GM18907 (cell line): ENCODE measurements around the gene PHYH.
"Not testable (repeated sequence)": the region's sequence is repeated elsewhere in the genome, so short reads cannot be mapped to it uniquely, and the experiment has no call there.

ENCODE experiments used
- ATAC-seq: cut with Tn5 transposase; IDR thresholded peaks from one replicate; pipeline ENCODE4 v1.9.1; 2021; ENCODE audit warnings: mild to moderate bottlenecking, moderate library complexity; ENCODE audit not compliant: unreplicated experiment

PHYH gene

GRCh38 chr10:13322615-13323148 lies 22.8 kb upstream of the PHYH start:
- ATAC-seq, result no peak

GRCh38 chr10:13321576-13321975 lies 21.7 kb upstream of the PHYH start:
- no peak for ATAC-seq

- ATAC-seq, result no peak
These were observed 19.3 kb upstream of the PHYH start for GRCh38 chr10:13319166-13319565.

GRCh38 chr10:13317474-13317873 lies 17.6 kb upstream of the PHYH start:
- no peak for ATAC-seq

GRCh38 chr10:13316635-13317311 lies 16.9 kb upstream of the PHYH start:
- ATAC-seq, result no peak

- ATAC-seq, result no peak
These were observed 15.5 kb upstream of the PHYH start for GRCh38 chr10:13315361-13315760.

- no peak for ATAC-seq
These were observed 11.3 kb upstream of the PHYH start for GRCh38 chr10:13311177-13311575.

- peak; percentile 71 for ATAC-seq
These were observed 10.8 kb upstream of the PHYH start for GRCh38 chr10:13310518-13311176.

GRCh38 chr10:13309792-13310191 lies 9.9 kb upstream of the PHYH start:
- ATAC-seq, result no peak

GRCh38 chr10:13308096-13308495 lies 8.2 kb upstream of the PHYH start:
- ATAC-seq, result no peak

- no peak for ATAC-seq
These were observed 6.2 kb upstream of the PHYH start for GRCh38 chr10:13306103-13306502.

- ATAC-seq, result no peak
These were observed 3.1 kb upstream of the PHYH start for GRCh38 chr10:13302821-13303555.

GRCh38 chr10:13298748-13299436 lies 972 bp downstream of the PHYH start:
- no peak for ATAC-seq

GRCh38 chr10:13296476-13296875 lies 3.4 kb downstream of the PHYH start:
- no peak for ATAC-seq

- no peak for ATAC-seq
These were observed 5.1 kb downstream of the PHYH start for GRCh38 chr10:13294784-13295183.

- no peak for ATAC-seq
These were observed 7.8 kb downstream of the PHYH start for GRCh38 chr10:13291821-13292773.

GRCh38 chr10:13291061-13291460 lies 8.8 kb downstream of the PHYH start:
- no peak for ATAC-seq

GRCh38 chr10:13284050-13284449 lies 15.8 kb downstream of the PHYH start:
- no peak for ATAC-seq

GRCh38 chr10:13282348-13282747 lies 17.5 kb downstream of the PHYH start:
- ATAC-seq, result not testable (repeated sequence)

- no peak for ATAC-seq
These were observed 23.0 kb downstream of the PHYH start for GRCh38 chr10:13276749-13277365.
